ENCODE results near the gene ACTN4. TPM values are rescaled to one million over a fixed set of nuclear protein-coding genes. Genes with fewer than 3 reads are reported as not detected.

Gene ACTN4
- total and polyA plus RNA-seq, 10 of the 15 experiments (the other 5 are each of a cell fraction or from before 2014, with no cell fraction given) = 2.4 to 293 (median 72.5) TPM

- intact Hi-C loops (cut with micrococcal nuclease; ENCODE audit: unreplicated experiment) = no loop called here
- POLR2A ChIA-PET = no interaction called here
- Histone ChIP-seq H2AFZ (ENCODE audit: control insufficient read depth, low read depth, low read length) (no peak overlapping the region), H3K4me2 (ENCODE audit: control insufficient read depth, insufficient read depth) (no peak overlapping the region), H4K20me1 (ENCODE audit: control insufficient read depth, insufficient read depth) (0 out of 2 replicates have a peak, but pooled peaks cover 5% of the 10 kb centered on the region), H3K27me3 (replicated peaks in 1 of 2; ENCODE audit: control insufficient read depth in 2 of 2, insufficient read depth in 2 of 2, low read length in 1 of 2) (no peaks in the 10 kb centered on the region), H3K36me3 (ENCODE audit: control insufficient read depth in 2 of 2, insufficient read depth in 2 of 2, low read length in 1 of 2) (peaks cover 30 to 48% of the 10 kb centered on the region in 2 experiments; a peak in 3 of 4 replicates), H3K9ac (ENCODE audit: control insufficient read depth, insufficient read depth, low read length) (no peak overlapping the region), H3K27ac (ENCODE audit: control insufficient read depth, insufficient read depth) (no peak overlapping the region), H3K9me3 (replicated peaks; ENCODE audit: control insufficient read depth, insufficient read depth, low read length) (no peaks in the 10 kb centered on the region), H3K4me3 (no peak overlapping the region), H3K4me1 (ENCODE audit: control insufficient read depth, insufficient read depth, low read length) (peaks cover 19% of the 10 kb centered on the region), H3K79me2 (ENCODE audit: control insufficient read depth, insufficient read depth, low read length) (peaks cover 15% of the 10 kb centered on the region)
- TF ChIP-seq MEF2B (IDR thresholded peaks at IDR 0.05; ENCODE audit: partially characterized antibody, poor library complexity, severe bottlenecking) (no peak), NFXL1 (IDR thresholded peaks at IDR 0.05; ENCODE audit: borderline replicate concordance) (no peak), ZBED1 (IDR thresholded peaks at IDR 0.05; ENCODE audit: borderline replicate concordance) (no peak), CBX3 (IDR thresholded peaks at IDR 0.05; ENCODE audit: borderline replicate concordance, low read depth) (no peak), CEBPB (IDR thresholded peaks at IDR 0.05; ENCODE audit: borderline replicate concordance in 1 of 2, low read depth in 2 of 2, low read length in 2 of 2) (no peak), EZH2 (IDR thresholded peaks at IDR 0.05; ENCODE audit: borderline replicate concordance, control insufficient read depth, low read depth, low read length) (no peak), BCL11A (IDR thresholded peaks at IDR 0.05; ENCODE audit: low read depth, low read length) (no peak), SPI1 (IDR thresholded peaks at IDR 0.05; ENCODE audit: borderline replicate concordance, insufficient read depth, low read depth, low read length) (no peak), ZSCAN29 (IDR thresholded peaks at IDR 0.05) (no peak), FOS (IDR thresholded peaks at IDR 0.05; ENCODE audit: borderline replicate concordance, extremely low read depth, insufficient read length) (no peak), BMI1 (IDR thresholded peaks at IDR 0.05; ENCODE audit: borderline replicate concordance) (no peak), KAT2A (conservative IDR thresholded peaks at IDR 0.05; ENCODE audit: control insufficient read depth, low read depth, low read length) (no peak), CBX5 (IDR thresholded peaks at IDR 0.05; ENCODE audit: low read depth) (no peak)
- TF ChIP-seq, protein P1, sequence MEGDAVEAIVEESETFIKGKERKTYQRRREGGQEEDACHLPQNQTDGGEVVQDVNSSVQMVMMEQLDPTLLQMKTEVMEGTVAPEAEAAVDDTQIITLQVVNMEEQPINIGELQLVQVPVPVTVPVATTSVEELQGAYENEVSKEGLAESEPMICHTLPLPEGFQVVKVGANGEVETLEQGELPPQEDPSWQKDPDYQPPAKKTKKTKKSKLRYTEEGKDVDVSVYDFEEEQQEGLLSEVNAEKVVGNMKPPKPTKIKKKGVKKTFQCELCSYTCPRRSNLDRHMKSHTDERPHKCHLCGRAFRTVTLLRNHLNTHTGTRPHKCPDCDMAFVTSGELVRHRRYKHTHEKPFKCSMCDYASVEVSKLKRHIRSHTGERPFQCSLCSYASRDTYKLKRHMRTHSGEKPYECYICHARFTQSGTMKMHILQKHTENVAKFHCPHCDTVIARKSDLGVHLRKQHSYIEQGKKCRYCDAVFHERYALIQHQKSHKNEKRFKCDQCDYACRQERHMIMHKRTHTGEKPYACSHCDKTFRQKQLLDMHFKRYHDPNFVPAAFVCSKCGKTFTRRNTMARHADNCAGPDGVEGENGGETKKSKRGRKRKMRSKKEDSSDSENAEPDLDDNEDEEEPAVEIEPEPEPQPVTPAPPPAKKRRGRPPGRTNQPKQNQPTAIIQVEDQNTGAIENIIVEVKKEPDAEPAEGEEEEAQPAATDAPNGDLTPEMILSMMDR (IDR thresholded peaks at IDR 0.05 in 2 of 3, conservative IDR thresholded peaks at IDR 0.05 in 1 of 3; ENCODE audit: control insufficient read depth in 2 of 3, extremely low read depth in 1 of 3, insufficient read depth in 1 of 3, low read depth in 3 of 3, low read length in 3 of 3) = no peak
- TF ChIP-seq, protein P2, sequence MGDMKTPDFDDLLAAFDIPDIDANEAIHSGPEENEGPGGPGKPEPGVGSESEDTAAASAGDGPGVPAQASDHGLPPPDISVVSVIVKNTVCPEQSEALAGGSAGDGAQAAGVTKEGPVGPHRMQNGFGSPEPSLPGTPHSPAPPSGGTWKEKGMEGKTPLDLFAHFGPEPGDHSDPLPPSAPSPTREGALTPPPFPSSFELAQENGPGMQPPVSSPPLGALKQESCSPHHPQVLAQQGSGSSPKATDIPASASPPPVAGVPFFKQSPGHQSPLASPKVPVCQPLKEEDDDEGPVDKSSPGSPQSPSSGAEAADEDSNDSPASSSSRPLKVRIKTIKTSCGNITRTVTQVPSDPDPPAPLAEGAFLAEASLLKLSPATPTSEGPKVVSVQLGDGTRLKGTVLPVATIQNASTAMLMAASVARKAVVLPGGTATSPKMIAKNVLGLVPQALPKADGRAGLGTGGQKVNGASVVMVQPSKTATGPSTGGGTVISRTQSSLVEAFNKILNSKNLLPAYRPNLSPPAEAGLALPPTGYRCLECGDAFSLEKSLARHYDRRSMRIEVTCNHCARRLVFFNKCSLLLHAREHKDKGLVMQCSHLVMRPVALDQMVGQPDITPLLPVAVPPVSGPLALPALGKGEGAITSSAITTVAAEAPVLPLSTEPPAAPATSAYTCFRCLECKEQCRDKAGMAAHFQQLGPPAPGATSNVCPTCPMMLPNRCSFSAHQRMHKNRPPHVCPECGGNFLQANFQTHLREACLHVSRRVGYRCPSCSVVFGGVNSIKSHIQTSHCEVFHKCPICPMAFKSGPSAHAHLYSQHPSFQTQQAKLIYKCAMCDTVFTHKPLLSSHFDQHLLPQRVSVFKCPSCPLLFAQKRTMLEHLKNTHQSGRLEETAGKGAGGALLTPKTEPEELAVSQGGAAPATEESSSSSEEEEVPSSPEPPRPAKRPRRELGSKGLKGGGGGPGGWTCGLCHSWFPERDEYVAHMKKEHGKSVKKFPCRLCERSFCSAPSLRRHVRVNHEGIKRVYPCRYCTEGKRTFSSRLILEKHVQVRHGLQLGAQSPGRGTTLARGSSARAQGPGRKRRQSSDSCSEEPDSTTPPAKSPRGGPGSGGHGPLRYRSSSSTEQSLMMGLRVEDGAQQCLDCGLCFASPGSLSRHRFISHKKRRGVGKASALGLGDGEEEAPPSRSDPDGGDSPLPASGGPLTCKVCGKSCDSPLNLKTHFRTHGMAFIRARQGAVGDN (IDR thresholded peaks at IDR 0.05) = no peak
- in situ Hi-C loops (cut with MboI) = no loop called here
- ATAC-seq = no peak
- BruUV-seq (replicated peaks) = no TSS peak
- no peak for FAIRE-seq
- RAD21 ChIA-PET (ENCODE audit: unreplicated experiment) = no interaction called here
- CTCF ChIA-PET = interaction anchor here (1.1 kb wide), 1 partner anchor 268 kb away, joined by 3 read pairs; no protein-coding TSS in a partner anchor
- 90% methylated on average over 22 of the region's 22 CpGs for WGBS (ENCODE audit: insufficient coverage, insufficient replicate concordance, low lambda C conversion rate, missing lambda C conversion rate)
- SMC1A ChIA-PET (ENCODE audit: uncharacterized antibody, unreplicated experiment) = no interaction called here
- DNase-seq (ENCODE audit: low read depth, low spot score) = no peak
Observed at GRCh38 chr19:38700350-38700901, 53.0 kb downstream of the ACTN4 start.

All from GM12878 (cell line).